MM.1S (cell line): Measurements from ENCODE around the gene DNAJC3.

Experiments
- CTCF ChIP-seq: fragments of 300-600 bp; sonication (generic); IDR thresholded peaks from 2 replicates; pipeline ENCODE4 v1.5.1; 2016; ENCODE audit warnings: antibody characterized with exemption, low read length, mixed read lengths
- EZH2 ChIP-seq: fragments of 300-600 bp; sonication (generic); optimal IDR thresholded peaks from 2 replicates; pipeline ENCODE3; 2017; ENCODE audit warnings: low read depth, mild to moderate bottlenecking, antibody characterized with exemption, low read length, mixed read lengths
- EZH2phosphoT487 ChIP-seq: fragments of 300-600 bp; sonication (generic); IDR thresholded peaks from 2 replicates; pipeline ENCODE4 v1.6.1; 2018; ENCODE audit warnings: antibody characterized with exemption, low read length

DNA sequence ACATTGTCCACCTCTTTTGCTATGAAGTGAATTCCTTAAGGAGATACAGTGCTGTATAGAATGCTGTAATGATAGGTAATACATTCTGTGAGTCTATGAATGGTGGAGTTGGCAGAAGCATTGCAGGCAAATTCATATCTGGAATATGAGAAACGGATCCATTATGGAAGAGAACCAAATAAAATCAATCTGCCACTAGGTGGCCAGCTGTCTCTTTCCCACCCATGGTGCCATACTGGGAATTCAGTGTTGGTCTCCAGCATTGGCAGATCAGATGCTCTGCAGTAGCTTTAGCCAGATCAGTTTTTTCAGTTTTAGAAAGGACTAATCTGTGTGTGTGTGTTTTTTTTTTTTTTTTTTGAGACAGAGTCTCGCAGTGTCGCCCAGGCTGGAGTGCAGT is 27.6 kb downstream of the DNAJC3 start:
- TF ChIP-seq CTCF = peak; percentile 18; the same call in 1 of the 2 replicates
- no peak for TF ChIP-seq EZH2phosphoT487
- no peak for TF ChIP-seq EZH2
